Mesenchymal stem cell (in vitro differentiated cells and primary cell): ENCODE measurements around the gene WAC.

Experiments
- DNase-seq: peaks from one replicate; pipeline ENCODE4 v3.0.0-alpha.2; 2013
- H2AFZ ChIP-seq: one replicate; pipeline ENCODE4 v1.6.1; 2013; ENCODE audit warnings: low read depth, mild to moderate bottlenecking, control low read depth, inconsistent platforms, low read length, moderate library complexity
- H2AK5ac ChIP-seq: 2 replicates; pipeline ENCODE4 v1.6.1; 2013; ENCODE audit warnings: low read length, moderate library complexity, mild to moderate bottlenecking, inconsistent platforms; ENCODE audit not compliant: severe bottlenecking
- H2BK120ac ChIP-seq: one replicate; pipeline ENCODE4 v1.6.1; 2013; ENCODE audit warnings: low read depth, mild to moderate bottlenecking, inconsistent platforms, low read length, moderate library complexity
- H2BK12ac ChIP-seq, 2 experiments: one replicate each; pipeline ENCODE4 v1.6.1; 2013; ENCODE audit warnings: inconsistent platforms in 2 of 2, low read length in 2 of 2, mild to moderate bottlenecking in 2 of 2, moderate library complexity in 2 of 2, control low read depth in 1 of 2
- H2BK15ac ChIP-seq: one replicate; pipeline ENCODE4 v1.6.1; 2013; ENCODE audit warnings: mild to moderate bottlenecking, low read depth, inconsistent platforms; ENCODE audit not compliant: poor library complexity, severe bottlenecking
- H2BK5ac ChIP-seq: 2 replicates; pipeline ENCODE4 v1.6.1; 2013; ENCODE audit warnings: low read depth, mild to moderate bottlenecking, low read length, control low read depth, inconsistent platforms; ENCODE audit not compliant: poor library complexity, severe bottlenecking
- H3K14ac ChIP-seq, 2 experiments: one replicate each; pipeline ENCODE4 v1.6.1; 2013; ENCODE audit warnings: inconsistent platforms in 2 of 2, low read length in 2 of 2, control low read depth in 1 of 2, mild to moderate bottlenecking in 1 of 2, moderate library complexity in 1 of 2
- H3K18ac ChIP-seq, 2 experiments: one replicate each; pipeline ENCODE4 v1.6.1; 2013; ENCODE audit warnings: inconsistent platforms in 2 of 2, low read length in 2 of 2, control low read depth in 1 of 2, low read depth in 1 of 2, mild to moderate bottlenecking in 1 of 2
- H3K23ac ChIP-seq, 2 experiments: one replicate each; pipeline ENCODE4 v1.6.1; 2013; ENCODE audit warnings: inconsistent platforms in 2 of 2, low read length in 2 of 2, mild to moderate bottlenecking in 2 of 2, moderate library complexity in 2 of 2, control low read depth in 1 of 2
- H3K27ac ChIP-seq: 2 replicates; pipeline ENCODE4 v1.5.1; 2013; ENCODE audit warnings: mild to moderate bottlenecking, moderate library complexity, low read length, control low read depth, inconsistent platforms; ENCODE audit not compliant: poor library complexity, severe bottlenecking
- H3K27me3 ChIP-seq, 2 experiments: 2 replicates each; pipeline versions ENCODE4 v1.6.1 to v1.7.0; 2013; ENCODE audit warnings: low read length in 2 of 2, mild to moderate bottlenecking in 2 of 2, moderate library complexity in 2 of 2, control low read depth in 1 of 2, inconsistent platforms in 1 of 2; ENCODE audit not compliant: control insufficient read depth in 1 of 2, insufficient read depth in 1 of 2
- H3K36me3 ChIP-seq, 2 experiments: 2 replicates each; pipeline versions ENCODE4 v1.6.1 to v1.7.0; 2013; ENCODE audit warnings: low read length in 2 of 2, control low read depth in 1 of 2, inconsistent platforms in 1 of 2, low read depth in 1 of 2, mild to moderate bottlenecking in 1 of 2; ENCODE audit not compliant: insufficient read depth in 2 of 2, control insufficient read depth in 1 of 2
- H3K4ac ChIP-seq, 2 experiments: one replicate each; pipeline ENCODE4 v1.6.1; 2013; ENCODE audit warnings: inconsistent platforms in 2 of 2, low read length in 2 of 2, mild to moderate bottlenecking in 2 of 2, moderate library complexity in 2 of 2, control low read depth in 1 of 2, low read depth in 1 of 2
- H3K4me1 ChIP-seq: 2 replicates; pipeline ENCODE4 v1.6.1; 2013; ENCODE audit warnings: low read depth, low read length, control low read depth; ENCODE audit not compliant: control insufficient read depth, insufficient read depth
- H3K4me2 ChIP-seq: 2 replicates; pipeline ENCODE4 v1.6.1; 2013; ENCODE audit warnings: low read length, mild to moderate bottlenecking, inconsistent platforms; ENCODE audit not compliant: poor library complexity, severe bottlenecking
- H3K4me3 ChIP-seq, 2 experiments: 2 replicates each; pipeline versions ENCODE4 v1.5.1 to v1.7.0; 2013; ENCODE audit warnings: low read length in 2 of 2, mild to moderate bottlenecking in 2 of 2, control low read depth in 1 of 2, low read depth in 1 of 2; ENCODE audit not compliant: insufficient read depth in 1 of 2
- H3K79me1 ChIP-seq: replicated peaks from 2 replicates; pipeline ENCODE4 v1.6.1; 2013; ENCODE audit warnings: mild to moderate bottlenecking, control low read depth, low read length, inconsistent platforms; ENCODE audit not compliant: poor library complexity, severe bottlenecking
- H3K9ac ChIP-seq: 2 replicates; pipeline ENCODE4 v1.7.0; 2013; ENCODE audit warnings: mild to moderate bottlenecking, low read length, moderate library complexity
- H3K9me3 ChIP-seq: 2 replicates; pipeline ENCODE4 v1.7.0; 2013; ENCODE audit warnings: mild to moderate bottlenecking, low read length; ENCODE audit not compliant: control insufficient read depth
- H4K8ac ChIP-seq: one replicate; pipeline ENCODE4 v1.6.1; 2013; ENCODE audit warnings: inconsistent platforms, mild to moderate bottlenecking, low read length, moderate library complexity
- H4K91ac ChIP-seq: one replicate; pipeline ENCODE4 v1.6.1; 2013; ENCODE audit warnings: mild to moderate bottlenecking, low read length, inconsistent platforms
- WGBS: methylation state at CpG from one replicate; pipeline ENCODE4 v1.1.7; 2013; ENCODE audit warnings: mixed read lengths; 5-methylcytosine and 5-hydroxymethylcytosine counted together

The WAC gene

DNA sequence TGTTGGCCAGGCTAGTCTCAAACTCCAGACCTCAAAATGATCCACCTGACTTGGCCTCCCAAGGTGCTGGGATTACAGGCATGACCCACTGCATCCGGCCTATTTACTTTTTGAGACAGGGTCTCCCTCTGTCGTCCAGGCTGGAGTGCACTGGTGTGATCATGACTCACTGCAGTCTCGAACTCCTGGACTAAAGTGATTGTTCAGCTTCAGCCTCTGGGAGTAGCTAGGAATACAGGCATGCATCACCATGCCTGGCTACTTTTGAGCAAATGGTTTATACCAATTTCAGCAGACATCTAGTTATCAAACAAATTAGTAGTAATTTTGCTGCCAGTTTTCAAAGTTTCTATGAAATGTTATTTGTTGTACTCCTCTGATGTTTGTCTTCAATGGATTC, 2.2 kb upstream of the WAC start:
- H3K79me1 ChIP-seq, result peaks cover 13% of the 10 kb centered on the region
- H3K4ac ChIP-seq, result no peak overlapping the region
- no peaks in the 10 kb centered on the region for H3K9me3 ChIP-seq
- H4K8ac ChIP-seq, result no peak overlapping the region
- H3K18ac ChIP-seq, result no peak overlapping the region
- no peak overlapping the region for H3K27ac ChIP-seq
- peaks cover under 1 to 24% of the 10 kb centered on the region in 2 experiments for H3K36me3 ChIP-seq
- H3K27me3 ChIP-seq, result no peaks in the 10 kb centered on the region
- peak overlapping the region in 1 of 2 experiments; percentile 40 for H3K23ac ChIP-seq
- peak overlapping the region in 1 of 2 experiments; percentile 95 for H3K4me3 ChIP-seq
- no peak overlapping the region for H3K4me2 ChIP-seq
- no peak overlapping the region for H4K91ac ChIP-seq
- peaks cover under 1% of the 10 kb centered on the region for H3K4me1 ChIP-seq
- H2BK120ac ChIP-seq, result no peak overlapping the region
- no peak for DNase-seq
- no peak overlapping the region for H2BK12ac ChIP-seq
- H2BK5ac ChIP-seq, result no peak overlapping the region
- no peak overlapping the region for H2BK15ac ChIP-seq
- no peak overlapping the region for H2AK5ac ChIP-seq
- H2AFZ ChIP-seq, result no peak overlapping the region
- H3K9ac ChIP-seq, result peak overlapping the region; percentile 99
- no peak overlapping the region for H3K14ac ChIP-seq
- 58% methylated on average over 3 of the region's 3 CpGs for WGBS

DNA sequence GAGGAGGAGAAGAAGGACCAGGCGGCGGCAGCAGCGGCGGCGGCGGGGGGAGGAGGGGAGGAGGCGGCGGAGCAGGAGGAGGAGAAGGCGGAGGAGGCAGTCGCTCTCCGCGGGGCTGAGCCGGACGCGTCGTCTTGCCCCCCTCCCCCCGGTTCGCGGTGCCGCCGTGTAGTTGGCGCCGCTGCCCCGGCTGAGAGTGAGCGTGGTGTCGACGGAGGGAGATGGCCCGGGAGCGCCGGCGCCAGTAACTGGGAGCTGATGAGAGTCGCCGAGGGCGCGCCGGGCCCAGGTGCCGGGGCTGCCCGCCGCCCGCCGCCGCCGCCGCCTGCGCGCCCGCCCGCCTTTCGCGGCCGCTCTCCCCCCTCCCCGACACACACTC, 257 bp downstream of the WAC start:
- H3K79me1 ChIP-seq, result peaks cover 6% of the 10 kb centered on the region
- peak overlapping the region; percentile 99 to 100 for H3K4ac ChIP-seq
- DNase-seq, result no peak
- peak overlapping the region; percentile 89 for H2BK5ac ChIP-seq
- peak overlapping the region; percentile 98 to 100 for H3K18ac ChIP-seq
- H3K4me3 ChIP-seq, result peak overlapping the region; percentile 95 to 98
- H3K4me2 ChIP-seq, result no peak overlapping the region
- H3K14ac ChIP-seq, result peak overlapping the region; percentile 99 to 100
- H3K27ac ChIP-seq, result peak overlapping the region; percentile 29
- H3K27me3 ChIP-seq, result no peaks in the 10 kb centered on the region
- peak overlapping the region; percentile 69 for H2BK15ac ChIP-seq
- no peak overlapping the region for H2AK5ac ChIP-seq
- peaks cover 3% of the 10 kb centered on the region for H3K4me1 ChIP-seq
- WGBS, result 1% methylated on average over 20 of the region's 52 CpGs
- peak overlapping the region; percentile 99 for H3K9ac ChIP-seq
- H2BK12ac ChIP-seq, result peak overlapping the region in 1 of 2 experiments; percentile 63
- peak overlapping the region; percentile 94 for H4K8ac ChIP-seq
- H4K91ac ChIP-seq, result peak overlapping the region; percentile 94
- H3K9me3 ChIP-seq, result no peaks in the 10 kb centered on the region
- peaks cover 5 to 43% of the 10 kb centered on the region in 2 experiments for H3K36me3 ChIP-seq
- peak overlapping the region; percentile 92 to 96 for H3K23ac ChIP-seq
- peak overlapping the region; percentile 98 for H2BK120ac ChIP-seq
- H2AFZ ChIP-seq, result peak overlapping the region; percentile 76

DNA sequence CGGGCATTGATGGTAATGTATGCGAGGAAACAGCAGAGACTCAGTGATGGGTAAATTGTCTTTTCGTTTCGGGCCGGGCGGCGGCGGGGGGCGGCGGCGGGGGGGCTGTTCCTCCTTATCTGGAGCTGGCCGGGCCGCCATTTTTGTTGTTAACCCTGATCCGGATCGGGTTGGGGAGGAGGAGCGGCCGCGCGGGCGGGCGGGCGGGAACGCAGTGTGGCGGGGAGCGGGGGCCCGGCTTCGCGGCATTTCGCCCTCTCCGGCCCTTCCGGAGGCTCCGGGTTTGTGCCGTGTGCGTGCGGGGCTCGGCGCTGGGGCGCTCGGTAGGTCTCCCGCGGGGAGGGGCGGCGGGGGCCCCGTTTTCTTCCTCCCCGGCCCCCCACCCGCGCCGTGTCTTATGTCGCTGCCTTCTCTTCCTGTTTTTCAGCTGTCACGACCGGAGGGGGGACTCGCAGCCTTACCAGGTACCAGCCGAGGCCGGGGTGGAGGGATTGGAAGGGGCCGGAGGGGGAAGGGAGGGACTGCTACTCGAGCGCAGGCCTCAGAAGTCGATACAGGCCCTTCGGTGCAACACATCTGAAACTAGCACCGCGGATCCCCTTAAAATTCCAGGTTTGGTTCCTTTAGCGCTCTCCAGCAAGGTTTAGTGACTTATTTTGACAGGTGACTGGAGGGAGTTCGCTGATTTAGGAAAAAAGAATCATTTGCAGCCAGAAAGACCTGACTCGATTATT, 820 bp downstream of the WAC start:
- no peak overlapping the region for H2BK5ac ChIP-seq
- H3K14ac ChIP-seq, result peak overlapping the region; percentile 99 to 100
- under 1% methylated on average over 49 of the region's 64 CpGs for WGBS
- H3K23ac ChIP-seq, result peak overlapping the region in 1 of 2 experiments; percentile 94
- no peak overlapping the region for H2AK5ac ChIP-seq
- H2BK12ac ChIP-seq, result no peak overlapping the region
- peaks cover 3% of the 10 kb centered on the region for H3K4me1 ChIP-seq
- peak overlapping the region; percentile 76 for H2AFZ ChIP-seq
- no peaks in the 10 kb centered on the region for H3K9me3 ChIP-seq
- peak overlapping the region; percentile 57 for H3K4me2 ChIP-seq
- peak overlapping the region; percentile 94 for H4K91ac ChIP-seq
- peak overlapping the region; percentile 94 for H4K8ac ChIP-seq
- peaks cover 10 to 49% of the 10 kb centered on the region in 2 experiments for H3K36me3 ChIP-seq
- no peaks in the 10 kb centered on the region for H3K27me3 ChIP-seq
- H3K4ac ChIP-seq, result peak overlapping the region; percentile 99 to 100
- peak overlapping the region; percentile 98 to 100 for H3K18ac ChIP-seq
- peak overlapping the region; percentile 69 for H2BK15ac ChIP-seq
- peak overlapping the region; percentile 95 to 98 for H3K4me3 ChIP-seq
- peak; percentile 61 for DNase-seq
- H2BK120ac ChIP-seq, result peak overlapping the region; percentile 98
- peak overlapping the region; percentile 74 for H3K27ac ChIP-seq
- peak overlapping the region; percentile 99 for H3K9ac ChIP-seq
- H3K79me1 ChIP-seq, result peaks cover 6% of the 10 kb centered on the region

DNA sequence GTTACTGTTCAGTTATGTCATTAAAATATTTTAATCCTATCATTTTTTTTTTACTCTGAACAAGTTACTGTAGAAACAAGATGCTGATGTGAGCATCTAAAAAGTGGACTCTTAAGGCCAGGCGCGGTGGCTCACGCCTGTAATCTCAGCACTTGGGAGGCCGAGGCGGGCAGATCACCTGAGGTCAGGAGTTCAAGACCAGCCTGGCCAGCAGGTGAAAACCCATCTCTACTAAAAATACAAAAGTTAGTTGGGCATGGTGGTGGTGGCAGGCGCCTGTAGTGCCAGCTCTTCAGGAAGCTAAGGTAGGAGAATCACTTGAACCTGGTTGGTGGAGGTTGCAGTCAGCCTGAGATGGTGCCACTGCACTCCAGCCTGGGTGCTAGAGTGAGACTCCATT, 2.9 kb downstream of the WAC start:
- H3K36me3 ChIP-seq, result peaks cover 14 to 59% of the 10 kb centered on the region in 2 experiments
- H2BK12ac ChIP-seq, result no peak overlapping the region
- over 99% methylated on average over 4 of the region's 6 CpGs for WGBS
- H2AK5ac ChIP-seq, result no peak overlapping the region
- no peaks in the 10 kb centered on the region for H3K79me1 ChIP-seq
- H3K4me2 ChIP-seq, result no peak overlapping the region
- no peak overlapping the region for H2BK120ac ChIP-seq
- H3K27me3 ChIP-seq, result no peaks in the 10 kb centered on the region
- H3K14ac ChIP-seq, result no peak overlapping the region
- H3K23ac ChIP-seq, result no peak overlapping the region
- no peak overlapping the region for H4K8ac ChIP-seq
- H3K4me3 ChIP-seq, result no peak overlapping the region
- H4K91ac ChIP-seq, result no peak overlapping the region
- peaks cover 3% of the 10 kb centered on the region for H3K4me1 ChIP-seq
- H3K4ac ChIP-seq, result no peak overlapping the region
- no peak overlapping the region for H2BK15ac ChIP-seq
- H3K18ac ChIP-seq, result no peak overlapping the region
- no peak overlapping the region for H2AFZ ChIP-seq
- no peak overlapping the region for H2BK5ac ChIP-seq
- H3K9ac ChIP-seq, result peak overlapping the region; percentile 99
- no peaks in the 10 kb centered on the region for H3K9me3 ChIP-seq
- H3K27ac ChIP-seq, result no peak overlapping the region
- DNase-seq, result no peak
